Panc1 (cell line): Measurements from ENCODE around the gene TMTC2. TPM values are rescaled to one million over a fixed set of nuclear protein-coding genes. Genes with fewer than 3 reads are reported as not detected.

ENCODE experiments used
- ATAC-seq: fragments of 200-7000 bp; cut with Tn5 transposase; 2 replicates; pipeline ENCODE4 v1.9.1; 2020; ENCODE audit warnings: mild to moderate bottlenecking, moderate library complexity
- BruUV-seq: library from RNA; stranded (reverse); fragments of 400-500 nt; replicated peaks from 2 replicates; lab custom pipeline; 2021; lab: Mats Ljungman, UMichigan
- CTCF ChIA-PET: fragments of 300-600 bp; sonication (Branson Sonifier 250); formaldehyde crosslinking; loops from one replicate; lab custom pipeline; 2022; ENCODE audit warnings: antibody characterized with exemption; lab: Charles Lee
- POLR2A ChIA-PET: fragments of 300-600 bp; sonication (Branson Sonifier 250); formaldehyde crosslinking; loops from one replicate; lab custom pipeline; 2022; ENCODE audit warnings: antibody characterized with exemption; lab: Charles Lee
- DNase-seq: peaks from one replicate; pipeline ENCODE4 v3.0.0-alpha.2; 2010; ENCODE audit warnings: low read depth, low spot score
- H3K27ac ChIP-seq: 2 replicates; pipeline ENCODE4 v1.5.1; 2011; ENCODE audit warnings: mild to moderate bottlenecking, low read length, inconsistent platforms
- H3K27me3 ChIP-seq: fragments of 200-500 bp; sonication (Bioruptor generic); 2 replicates; pipeline ENCODE4 v1.6.0; 2014; ENCODE audit warnings: low read length, inconsistent platforms; ENCODE audit not compliant: control insufficient read depth, insufficient read depth
- H3K36me3 ChIP-seq: fragments of 200-500 bp; sonication (Bioruptor generic); 2 replicates; pipeline ENCODE4 v1.5.1; 2014; ENCODE audit warnings: inconsistent platforms, mild to moderate bottlenecking, low read length, moderate library complexity; ENCODE audit not compliant: control insufficient read depth, insufficient read depth
- H3K4me1 ChIP-seq: 2 replicates; pipeline ENCODE4 v1.5.1; 2011; ENCODE audit warnings: inconsistent platforms, mild to moderate bottlenecking, low read length, moderate library complexity; ENCODE audit not compliant: control insufficient read depth, insufficient read depth
- H3K4me3 ChIP-seq, 2 experiments: 2 replicates each; pipeline ENCODE4 v1.5.1; 2011 to 2012; ENCODE audit warnings: low read depth in 2 of 2, low read length in 2 of 2, mild to moderate bottlenecking in 2 of 2, inconsistent platforms in 1 of 2, moderate library complexity in 1 of 2
- H3K9me3 ChIP-seq: fragments of 200-500 bp; sonication (Bioruptor generic); 2 replicates; pipeline ENCODE4 v1.5.1; 2014; ENCODE audit warnings: low read depth, mild to moderate bottlenecking, inconsistent platforms, low read length, moderate library complexity; ENCODE audit not compliant: control insufficient read depth, insufficient read depth
- CTCF ChIP-seq: fragments of 450-650 bp; IDR thresholded peaks from 2 replicates; pipeline ENCODE4 v1.5.1; 2017; ENCODE audit warnings: mild to moderate bottlenecking
- POLR2AphosphoS5 ChIP-seq: IDR thresholded peaks from 2 replicates; pipeline ENCODE4 v1.6.1; 2012; ENCODE audit warnings: mild to moderate bottlenecking, low read depth, low read length, moderate library complexity
- REST ChIP-seq, 2 experiments: IDR thresholded peaks; 2 replicates each; pipeline ENCODE4 v1.6.1; 2011 to 2012; ENCODE audit warnings: low read depth in 2 of 2, control low read depth in 1 of 2, low read length in 1 of 2, mild to moderate bottlenecking in 1 of 2, moderate library complexity in 1 of 2; ENCODE audit not compliant: insufficient read depth in 1 of 2
- SIN3A ChIP-seq: IDR thresholded peaks from 2 replicates; pipeline ENCODE4 v1.6.1; 2012; ENCODE audit warnings: low read depth, mild to moderate bottlenecking, low read length, moderate library complexity, borderline replicate concordance; ENCODE audit not compliant: insufficient read depth
- TCF7L2 ChIP-seq: IDR thresholded peaks from 2 replicates; pipeline ENCODE4 v1.6.1; 2011; ENCODE audit warnings: mild to moderate bottlenecking, low read depth, low read length, inconsistent platforms
- in situ Hi-C: cut with HindIII; loops from 2 replicates; pipeline ENCODE4 v1.10.0; 2016; ENCODE audit warnings: low sequenced_read_pairs, low pct_unique_long_range_greater_than_20kb
- intact Hi-C: fragments of 100-400 bp; cut with micrococcal nuclease; formaldehyde crosslinking; loops from one replicate; pipeline ENCODE4 v1.10.0; 2022; ENCODE audit not compliant: unreplicated experiment
- total RNA-seq: library from RNA; stranded (reverse); gene quantifications from one replicate; pipeline ENCODE4 v1.2.1, GENCODE V29; 2021; ENCODE audit not compliant: unreplicated experiment

TMTC2 gene
- total RNA-seq, 1 experiment from 2014 or later: 5.7 TPM

- intact Hi-C loops: no loop called here
- no peak overlapping the region for H3K27ac ChIP-seq
- no peaks in the 10 kb centered on the region for H3K4me1 ChIP-seq
- ATAC-seq (no peak), DNase-seq (no peak)
- no TSS peak for BruUV-seq
- CTCF ChIA-PET: interaction anchor here (0.5 kb wide), 1 partner anchor 379 kb away, joined by 3 read pairs; no protein-coding TSS in a partner anchor
- POLR2A ChIA-PET: no interaction called here
- H3K4me3 ChIP-seq: no peak overlapping the region
- TF ChIP-seq TCF7L2 (no peak), REST (IDR thresholded peaks at IDR 0.05; ENCODE audit: insufficient read depth in 1 of 2, low read depth in 2 of 2, low read length in 1 of 2) (no peak), CTCF (no peak), POLR2AphosphoS5 (no peak), SIN3A (no peak)
- H3K9me3 ChIP-seq: no peaks in the 10 kb centered on the region
- no peaks in the 10 kb centered on the region for H3K36me3 ChIP-seq
- H3K27me3 ChIP-seq: no peaks in the 10 kb centered on the region
- in situ Hi-C loops: no loop called here
Measured at GRCh38 chr12:83075471-83075870, 388.8 kb downstream of the TMTC2 start.

- Histone ChIP-seq H3K27ac (no peak overlapping the region), H3K4me1 (no peaks in the 10 kb centered on the region), H3K9me3 (no peaks in the 10 kb centered on the region), H3K27me3 (no peaks in the 10 kb centered on the region), H3K4me3 (no peak overlapping the region), H3K36me3 (no peaks in the 10 kb centered on the region)
- ATAC-seq (no peak), DNase-seq (no peak)
- ChIA-PET POLR2A (no interaction called here), CTCF (no interaction called here)
- in situ Hi-C loops: no loop called here
- intact Hi-C loops: no loop called here
- BruUV-seq: no TSS peak
- TF ChIP-seq CTCF: no peak
- no peak for TF ChIP-seq TCF7L2
- TF ChIP-seq SIN3A: no peak
- no peak for TF ChIP-seq REST (IDR thresholded peaks at IDR 0.05; ENCODE audit: insufficient read depth in 1 of 2, low read depth in 2 of 2, low read length in 1 of 2)
- TF ChIP-seq POLR2AphosphoS5: no peak
Measured at GRCh38 chr12:83077041-83077440, 390.3 kb downstream of the TMTC2 start.
